NCI-H1930 (cell line): Measurements from ENCODE around the gene KRTAP1-3.
A peak's percentile ranks its signal among the peaks of the same experiment; 100 is the strongest.
"Not testable (repeated sequence)": the region's sequence is repeated elsewhere in the genome, so short reads cannot be mapped to it uniquely, and the experiment has no call there.

Experiments
- DNase-seq, 2 experiments: peaks; one replicate each; lab custom pipeline; 2025; lab: John Stamatoyannopoulos, UW

KRTAP1-3 gene

GRCh38 chr17:41034346-41034935 is at the start of gene KRTAP1-3:
Gene KRTAP1-3, minus strand, starts transcription at chr17:41034874. Its CDS starts 53 bp downstream, at chr17:41034821.
- peak; percentile 6 to 20 for DNase-seq

- not testable (repeated sequence) for DNase-seq
Measured at GRCh38 chr17:41084100-41084856, 49.6 kb upstream of the KRTAP1-3 start, which contains the start of gene KRTAP4-7. Gene KRTAP4-7, plus strand, starts transcription at chr17:41084150. Its CDS starts 57 bp downstream, at chr17:41084207.

- not testable (repeated sequence) for DNase-seq
Measured at GRCh38 chr17:41083427-41083826, 48.8 kb upstream of the KRTAP1-3 start.

- no peak for DNase-seq
Measured at GRCh38 chr17:41082626-41083025, 48.0 kb upstream of the KRTAP1-3 start.

- DNase-seq = no peak
Measured at GRCh38 chr17:41076788-41077187, 42.1 kb upstream of the KRTAP1-3 start.

- DNase-seq = no peak
Measured at GRCh38 chr17:41073676-41074075, 39.0 kb upstream of the KRTAP1-3 start.

- DNase-seq = no peak
Measured at GRCh38 chr17:41071606-41072360, 37.1 kb upstream of the KRTAP1-3 start.

GRCh38 chr17:41069031-41069430 is 34.4 kb upstream of the KRTAP1-3 start:
- no peak for DNase-seq

GRCh38 chr17:41067281-41067680 is 32.6 kb upstream of the KRTAP1-3 start:
- DNase-seq = no peak

- no peak for DNase-seq
Measured at GRCh38 chr17:41065829-41066624, 31.4 kb upstream of the KRTAP1-3 start, which contains the start of gene KRTAP2-4. Gene KRTAP2-4, minus strand, starts transcription at chr17:41065879. Its CDS starts 34 bp downstream, at chr17:41065845.

- not testable (repeated sequence) for DNase-seq
Measured at GRCh38 chr17:41065016-41065689, 30.5 kb upstream of the KRTAP1-3 start.

GRCh38 chr17:41064301-41064700 is 29.6 kb upstream of the KRTAP1-3 start:
- no peak for DNase-seq

GRCh38 chr17:41063449-41063848 is 28.8 kb upstream of the KRTAP1-3 start:
- no peak for DNase-seq

- no peak for DNase-seq
Measured at GRCh38 chr17:41061964-41062363, 27.3 kb upstream of the KRTAP1-3 start.

GRCh38 chr17:41060052-41060604 is 25.5 kb upstream of the KRTAP1-3 start, which contains the start of gene KRTAP2-3:
Gene KRTAP2-3, minus strand, starts transcription at chr17:41060114. Its CDS starts 64 bp downstream, at chr17:41060050.
- no peak for DNase-seq

- DNase-seq = not testable (repeated sequence)
Measured at GRCh38 chr17:41059276-41060051, 24.8 kb upstream of the KRTAP1-3 start.

GRCh38 chr17:41058741-41059140 is 24.1 kb upstream of the KRTAP1-3 start:
- DNase-seq = no peak

- DNase-seq = no peak
Measured at GRCh38 chr17:41057547-41057946, 22.9 kb upstream of the KRTAP1-3 start.

GRCh38 chr17:41055130-41055529 is 20.5 kb upstream of the KRTAP1-3 start, which contains the start of gene KRTAP2-2:
Gene KRTAP2-2, minus strand, starts transcription at chr17:41055230. Its CDS starts 19 bp downstream, at chr17:41055211.
- DNase-seq = not testable (repeated sequence)

GRCh38 chr17:41054556-41054955 is 19.9 kb upstream of the KRTAP1-3 start:
- DNase-seq = not testable (repeated sequence)
